Erythroblast (primary cell): ENCODE results near the gene MRE11.

Experiments
- GATA1 ChIP-seq: IDR thresholded peaks from 2 replicates; pipeline ENCODE4 v1.6.1; 2011; ENCODE audit warnings: low read depth, mild to moderate bottlenecking, control low read depth, low read length, moderate library complexity
- POLR2A ChIP-seq: IDR thresholded peaks from 2 replicates; pipeline ENCODE4 v1.6.1; 2011; ENCODE audit warnings: mild to moderate bottlenecking, low read length

- TF ChIP-seq POLR2A, result no peak
- no peak for TF ChIP-seq GATA1
Measured at GRCh38 chr11:94469416-94469815, 24.2 kb downstream of the MRE11 start.
